Skeletal muscle cell (primary cell): ENCODE results near the gene PTPRN2.
"Not testable (repeated sequence)": the region's sequence is repeated elsewhere in the genome, so short reads cannot be mapped to it uniquely, and the experiment has no call there.

Source experiments
- DNase-seq: peaks from one replicate; pipeline ENCODE4 v3.0.0-alpha.2; 2010; ENCODE audit warnings: low read depth
- H3K4me3 ChIP-seq: 2 replicates; pipeline ENCODE4 v1.5.1; 2011; ENCODE audit warnings: low read depth, mild to moderate bottlenecking, control low read depth, low read length, moderate library complexity

PTPRN2 gene

GRCh38 chr7:158538156-158538946, 49.3 kb downstream of the PTPRN2 start:
- DNase-seq, result no peak
- no peak overlapping the region for H3K4me3 ChIP-seq

GRCh38 chr7:158537516-158537882, 50.1 kb downstream of the PTPRN2 start:
- DNase-seq, result no peak
- no peak overlapping the region for H3K4me3 ChIP-seq

GRCh38 chr7:158536871-158537515, 50.6 kb downstream of the PTPRN2 start:
- no peak for DNase-seq
- H3K4me3 ChIP-seq, result no peak overlapping the region

- DNase-seq, result no peak
- H3K4me3 ChIP-seq, result no peak overlapping the region
Observed at GRCh38 chr7:158535079-158535478, 52.5 kb downstream of the PTPRN2 start.

- no peak overlapping the region for H3K4me3 ChIP-seq
- no peak for DNase-seq
Observed at GRCh38 chr7:158534598-158534997, 53.0 kb downstream of the PTPRN2 start.

- not testable (repeated sequence) for DNase-seq, H3K4me3 ChIP-seq
Observed at GRCh38 chr7:158534134-158534515, 53.5 kb downstream of the PTPRN2 start.

GRCh38 chr7:158533386-158534133, 54.1 kb downstream of the PTPRN2 start:
- no peak overlapping the region for H3K4me3 ChIP-seq
- DNase-seq, result no peak

- H3K4me3 ChIP-seq, result no peak overlapping the region
- DNase-seq, result no peak
Observed at GRCh38 chr7:158532093-158532627, 55.5 kb downstream of the PTPRN2 start.

- no peak overlapping the region for H3K4me3 ChIP-seq
Observed at GRCh38 chr7:158531661-158532060, 56.0 kb downstream of the PTPRN2 start.

GRCh38 chr7:158530800-158531609, 56.6 kb downstream of the PTPRN2 start:
- H3K4me3 ChIP-seq, result no peak overlapping the region
- no peak for DNase-seq

More at GRCh38 chr7:158531661-158532060, 56.0 kb downstream of the PTPRN2 start:
- no peak for DNase-seq

- DNase-seq, result no peak
- no peak overlapping the region for H3K4me3 ChIP-seq
Observed at GRCh38 chr7:158529181-158530096, 58.2 kb downstream of the PTPRN2 start.

GRCh38 chr7:158527915-158528502, 59.6 kb downstream of the PTPRN2 start:
- no peak for DNase-seq
- no peak overlapping the region for H3K4me3 ChIP-seq

- no peak overlapping the region for H3K4me3 ChIP-seq
- no peak for DNase-seq
Observed at GRCh38 chr7:158527495-158527894, 60.1 kb downstream of the PTPRN2 start.

- no peak overlapping the region for H3K4me3 ChIP-seq
- no peak for DNase-seq
Observed at GRCh38 chr7:158527038-158527437, 60.6 kb downstream of the PTPRN2 start.

GRCh38 chr7:158526531-158526930, 61.1 kb downstream of the PTPRN2 start:
- no peak for DNase-seq
- H3K4me3 ChIP-seq, result no peak overlapping the region

- no peak for DNase-seq
- H3K4me3 ChIP-seq, result no peak overlapping the region
Observed at GRCh38 chr7:158525648-158526484, 61.8 kb downstream of the PTPRN2 start.
